Measurements from ENCODE around the gene SCN7A.
"Not testable (repeated sequence)": the region's sequence is repeated elsewhere in the genome, so short reads cannot be mapped to it uniquely, and the experiment has no call there.

Gene SCN7A

DNA sequence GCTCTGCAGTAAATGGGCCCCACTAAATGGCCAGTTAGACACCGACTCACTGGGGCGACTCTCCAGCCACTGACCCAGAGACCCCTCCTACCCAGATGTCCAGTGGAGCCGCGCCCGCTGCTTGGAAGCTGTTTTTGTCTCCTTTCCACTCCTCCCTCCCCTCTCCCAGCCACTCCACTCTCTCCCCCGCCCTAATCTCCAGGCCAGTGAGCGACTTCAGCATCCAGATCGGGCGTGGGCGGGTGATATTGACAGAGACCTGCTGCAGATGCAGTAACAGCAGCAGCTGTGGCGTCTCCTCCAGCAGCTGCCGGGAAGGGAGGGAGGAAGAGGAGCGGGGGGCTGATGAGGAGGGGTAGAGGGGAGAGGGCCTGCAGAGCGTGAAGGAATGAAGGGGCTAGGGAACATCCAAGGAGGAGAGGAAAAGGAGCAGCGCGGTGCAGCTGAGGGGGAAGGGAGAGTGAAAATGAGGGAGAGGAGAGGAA is at the start of gene SCN7A:
TSS of gene SCN7A (minus strand) at position 110 of the 485 bp plus-strand sequence. CDS start 16,553 bp downstream, outside the sequence.
- no peak for DNase-seq (ENCODE audit: low read depth)

DNA sequence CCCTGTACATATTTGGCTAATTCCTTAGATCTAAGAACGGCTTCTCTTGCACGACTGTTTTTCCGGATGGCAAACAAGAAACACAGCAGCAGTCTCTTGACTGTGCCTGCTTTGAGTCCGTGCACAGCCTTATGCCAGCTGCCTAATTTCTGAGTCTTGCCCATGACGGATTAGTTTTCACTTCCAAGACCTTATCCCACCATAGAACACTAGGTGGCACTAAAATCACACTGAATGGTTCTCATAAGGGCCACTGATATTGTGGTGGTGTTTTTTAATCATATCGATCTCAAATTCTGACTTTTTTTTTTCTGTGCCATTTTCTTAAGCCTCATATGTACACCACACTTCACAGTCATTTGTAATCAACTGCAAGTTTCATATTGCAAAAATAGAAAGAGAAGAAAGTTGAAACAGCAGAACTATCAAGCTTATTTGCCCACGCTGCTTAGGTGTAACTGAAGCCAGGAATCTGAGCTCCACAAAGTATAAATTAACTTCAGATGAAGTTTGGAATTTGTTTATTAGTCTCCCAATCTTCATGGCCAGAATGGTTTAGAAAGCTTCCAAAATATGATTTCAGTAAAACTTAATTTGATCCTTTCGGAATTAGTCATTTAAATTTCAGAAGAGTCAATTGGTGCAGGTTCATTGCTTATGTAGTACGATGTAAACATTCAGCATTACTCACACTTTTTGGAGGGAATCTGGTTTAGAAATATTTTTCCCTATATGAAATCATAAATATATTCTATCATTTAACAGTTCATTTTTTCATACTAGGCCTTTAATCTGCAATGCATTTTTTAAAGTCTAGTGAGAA is 45.5 kb upstream of the SCN7A start:
- DNase-seq (ENCODE audit: low read depth) = peak; percentile 22

DNA sequence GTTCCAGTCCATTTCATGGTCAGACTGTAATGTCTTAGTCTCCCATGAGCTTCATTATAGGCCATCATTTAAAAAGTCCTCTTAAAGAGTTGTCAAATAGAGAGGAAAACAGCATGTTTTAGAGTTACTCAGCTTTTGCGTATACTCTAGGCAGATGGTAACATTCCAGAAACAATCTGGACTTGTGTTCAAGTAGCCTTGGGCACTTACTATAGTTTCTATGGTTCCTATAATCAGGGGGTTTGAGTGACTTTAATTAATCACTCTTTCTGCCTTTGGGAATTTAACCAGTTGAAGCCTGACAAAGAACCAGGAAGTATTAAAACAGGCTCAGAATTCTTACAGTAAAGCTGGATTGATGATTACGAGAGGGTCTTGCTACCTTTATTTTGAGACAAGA is 42.1 kb upstream of the SCN7A start:
- DNase-seq (ENCODE audit: low read depth) = no peak

DNA sequence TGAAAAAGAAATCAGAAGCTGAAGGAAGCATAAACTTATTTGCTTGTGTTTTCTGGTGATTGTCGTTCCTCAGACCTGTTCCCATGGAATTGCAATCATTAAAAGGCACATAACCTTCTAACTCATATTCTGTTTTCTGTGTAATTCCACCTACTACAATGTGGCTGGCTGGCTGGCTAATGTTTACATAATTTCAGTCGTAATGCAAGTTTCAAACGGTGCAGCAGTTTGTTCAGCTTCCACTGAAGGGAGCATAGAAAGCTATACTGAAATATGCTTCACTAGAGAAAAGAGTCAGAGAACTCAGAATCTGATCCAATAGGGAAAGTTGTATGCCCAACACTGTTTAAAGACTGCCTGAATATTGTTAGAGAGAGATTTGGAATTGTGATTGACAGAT is 27.1 kb upstream of the SCN7A start:
- DNase-seq (ENCODE audit: low read depth) = no peak

DNA sequence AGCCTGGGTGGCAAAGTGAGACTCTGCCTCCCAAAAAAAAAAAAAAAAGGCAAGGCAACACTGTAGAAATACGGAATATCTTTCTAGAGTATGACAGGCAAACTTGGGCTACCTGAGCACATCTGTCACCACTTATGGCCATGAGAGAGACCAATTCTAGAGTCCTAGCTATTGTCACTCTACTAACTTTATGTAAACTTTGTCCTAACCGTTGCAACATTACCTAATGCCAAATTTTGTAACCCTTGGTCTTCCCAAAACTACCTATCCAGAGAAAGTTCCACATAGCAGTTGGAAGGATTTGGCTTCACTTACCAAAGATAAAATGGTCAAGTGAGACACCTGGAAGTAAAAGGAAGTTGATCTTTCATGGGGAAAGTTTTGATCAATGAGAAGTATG is 26.6 kb upstream of the SCN7A start:
- no peak for DNase-seq (ENCODE audit: low read depth)

DNA sequence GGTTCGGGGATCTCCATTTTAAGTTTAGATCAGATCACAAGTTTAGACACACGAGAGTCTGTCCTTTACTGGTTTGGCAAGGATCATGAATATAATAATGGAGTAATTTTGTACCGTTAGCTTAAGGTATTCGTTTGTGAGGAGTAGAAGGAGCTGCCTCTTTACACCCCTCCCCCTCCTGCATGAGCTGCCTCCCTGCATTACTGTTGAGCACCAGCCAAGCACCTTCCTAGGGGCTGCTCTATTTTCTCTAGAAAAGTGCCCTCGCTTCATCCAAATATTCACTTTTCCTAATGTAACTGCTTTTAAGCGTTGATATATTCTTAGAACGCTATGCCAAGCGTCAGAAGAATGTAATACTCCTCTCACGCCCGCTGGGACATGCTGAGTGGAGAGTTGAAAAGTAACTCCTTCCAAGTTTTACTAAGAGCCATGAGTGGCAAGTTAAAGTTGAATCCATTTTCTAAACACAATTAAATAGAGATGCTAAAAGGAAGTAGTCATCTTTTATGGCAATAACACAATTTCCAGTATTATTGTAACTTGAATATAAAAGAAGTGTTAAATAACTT is 25.4 kb upstream of the SCN7A start:
- no peak for DNase-seq (ENCODE audit: low read depth)

DNA sequence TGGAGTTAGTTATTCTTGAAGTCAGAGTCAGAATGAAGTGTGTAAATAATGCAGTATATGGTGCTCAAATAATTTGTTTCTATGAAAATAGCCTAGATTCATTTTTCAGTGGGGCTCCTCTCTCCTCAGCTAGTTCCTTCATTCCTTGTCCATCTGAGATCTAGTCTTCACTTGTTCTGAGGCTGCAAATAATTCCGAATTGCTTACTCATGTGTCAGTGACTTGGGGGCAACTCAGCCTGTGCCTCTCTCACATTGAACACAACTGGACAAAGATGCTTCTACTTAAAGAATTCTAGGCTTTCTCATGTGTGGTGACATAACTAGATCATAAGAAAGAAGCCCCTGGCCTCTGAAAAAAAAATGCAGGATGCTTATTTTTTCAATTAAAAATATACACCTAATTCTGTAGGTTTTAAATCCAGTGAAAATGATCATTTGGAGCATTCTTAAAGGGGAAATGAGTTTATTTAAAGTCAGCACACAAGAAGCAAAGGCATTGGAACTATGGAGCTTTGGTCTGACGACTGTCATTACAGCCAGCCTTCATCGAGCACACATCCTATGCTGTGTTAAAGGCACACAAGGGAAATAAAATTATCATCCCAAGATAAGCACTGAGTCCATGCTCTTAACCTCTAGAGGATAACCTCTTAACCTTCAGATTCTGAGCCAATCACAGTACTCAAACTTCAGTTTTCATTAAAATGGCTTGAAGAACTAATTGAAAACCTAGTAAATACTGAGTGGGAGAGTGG is 24.8 kb upstream of the SCN7A start:
- DNase-seq (ENCODE audit: low read depth) = no peak

DNA sequence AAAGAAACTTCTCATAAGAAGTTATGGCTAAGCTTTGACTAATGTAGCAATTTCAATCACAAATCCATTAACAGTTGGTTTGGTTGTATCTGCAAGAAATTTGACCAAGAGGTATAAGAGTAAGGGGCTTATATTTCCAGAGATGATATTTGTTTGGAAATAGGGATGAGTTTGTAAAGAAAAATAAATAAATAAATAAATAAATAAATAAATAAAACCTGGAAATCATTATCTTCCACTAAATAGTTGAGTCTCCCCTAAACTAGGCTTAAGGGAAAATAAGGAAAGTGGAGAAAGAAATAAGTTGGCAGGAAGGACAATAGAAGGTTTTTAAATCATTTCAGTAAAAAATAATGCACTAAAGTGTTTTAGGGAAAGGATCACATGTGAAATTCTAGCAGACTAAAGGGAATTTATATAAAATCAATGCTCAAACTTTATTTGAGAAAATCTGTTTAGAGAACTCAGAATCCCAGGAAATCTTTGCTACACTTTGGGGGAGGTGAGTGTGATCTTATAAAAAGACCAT is 23.5 kb upstream of the SCN7A start:
- no peak for DNase-seq (ENCODE audit: low read depth)

DNA sequence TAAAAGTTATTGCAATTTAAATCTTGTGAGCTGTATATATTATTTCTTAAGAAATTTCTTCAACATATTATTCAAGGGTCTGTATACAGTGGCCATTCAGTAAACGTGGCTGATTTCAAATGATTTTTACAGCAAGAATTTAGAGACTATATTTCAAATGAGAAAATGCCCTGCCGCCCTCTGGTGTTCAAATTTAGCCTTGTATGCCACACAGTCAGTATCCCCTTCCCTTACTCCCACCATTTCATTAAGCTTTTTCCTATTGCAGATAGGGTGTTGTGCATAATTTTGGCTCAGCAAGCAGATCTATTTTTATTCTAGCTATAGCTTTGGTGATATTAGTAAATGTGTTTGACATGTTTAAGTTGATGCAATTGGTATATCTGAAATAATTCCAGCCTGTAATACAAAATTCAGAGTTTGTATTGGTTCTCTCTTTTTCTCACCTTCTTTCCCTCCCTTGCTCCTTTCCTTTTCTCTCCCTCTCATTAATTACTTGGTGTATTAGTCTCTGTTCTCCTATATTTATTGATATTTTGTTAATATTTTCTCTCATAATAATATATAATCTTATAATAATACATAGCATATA is 22.8 kb upstream of the SCN7A start:
- no peak for DNase-seq (ENCODE audit: low read depth)

DNA sequence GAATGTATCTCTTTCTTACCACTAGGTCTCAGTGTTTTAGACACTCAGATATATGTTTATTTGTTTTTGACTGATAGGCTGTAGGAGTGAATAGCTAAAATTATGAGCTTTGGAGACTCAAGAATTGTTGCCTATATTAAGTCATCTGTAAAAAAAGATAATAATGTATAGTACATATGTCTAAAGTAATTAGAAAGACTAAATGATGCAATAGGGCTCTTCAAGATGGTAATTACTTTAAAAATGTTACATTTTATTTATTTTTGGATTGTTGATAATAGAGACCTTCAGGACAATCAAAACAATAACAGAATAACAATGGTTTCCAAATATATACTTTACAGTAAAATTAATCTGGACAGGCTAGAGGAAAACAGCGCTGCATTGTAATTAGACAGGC is 19.9 kb upstream of the SCN7A start:
- DNase-seq (ENCODE audit: low read depth) = no peak

DNA sequence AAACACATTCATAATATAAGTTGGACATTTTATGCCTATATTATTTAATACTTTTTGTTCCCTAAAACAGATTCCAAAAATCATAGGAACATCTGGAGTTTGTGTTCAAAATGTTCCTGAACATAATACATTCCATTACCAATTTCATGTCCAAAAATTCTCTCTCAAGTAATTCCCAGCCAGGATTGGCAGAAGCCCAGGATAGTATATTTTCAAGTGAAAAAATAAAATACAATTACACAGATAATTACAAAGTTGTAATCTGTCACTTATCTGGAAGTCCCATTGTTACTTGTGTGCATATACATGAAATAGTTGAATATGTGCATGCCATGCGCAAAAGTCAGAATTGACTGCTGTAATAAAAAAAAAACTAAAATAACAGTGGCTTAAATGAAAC is 5.2 kb upstream of the SCN7A start:
- no peak for DNase-seq (ENCODE audit: low read depth)

DNA sequence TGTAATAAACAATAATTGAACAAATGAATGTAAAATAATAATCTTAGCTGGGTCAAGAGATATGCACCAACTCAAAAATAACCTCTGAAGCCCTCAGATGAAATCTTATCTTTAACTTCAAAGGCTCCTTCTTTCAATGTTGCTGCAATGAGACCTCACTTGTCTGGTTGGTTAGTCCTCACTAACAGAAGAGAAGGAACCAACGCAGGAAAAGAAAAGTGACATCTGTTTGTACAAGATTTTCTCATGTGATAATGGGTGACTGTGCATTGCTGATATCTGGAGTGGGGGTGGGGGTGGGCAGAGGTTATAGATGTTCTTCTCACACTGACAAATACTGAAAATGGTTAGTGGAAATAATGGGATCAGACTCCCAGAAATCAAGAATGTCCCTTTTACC is 2.6 kb downstream of the SCN7A start:
- no peak for DNase-seq (ENCODE audit: low read depth)

DNA sequence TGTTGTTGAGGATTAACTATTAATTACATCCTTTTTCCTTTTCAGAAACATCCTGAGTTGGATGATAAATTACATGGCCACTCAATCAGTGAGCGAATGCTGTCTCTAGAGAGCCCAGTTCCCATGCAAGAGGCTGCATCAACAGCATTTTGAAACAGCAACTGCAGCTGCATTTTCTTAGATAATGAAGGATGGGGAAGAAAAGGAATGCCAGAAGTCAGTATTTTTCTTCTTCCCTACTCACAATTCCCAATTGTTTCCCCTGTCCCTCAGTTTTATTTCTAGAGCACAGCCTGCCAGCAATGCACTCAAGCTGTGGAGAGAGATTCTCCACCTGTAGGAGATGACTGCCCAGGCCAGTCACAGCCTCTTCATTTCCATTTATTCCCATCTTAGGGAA is 6.9 kb downstream of the SCN7A start:
- DNase-seq (ENCODE audit: low read depth) = no peak

DNA sequence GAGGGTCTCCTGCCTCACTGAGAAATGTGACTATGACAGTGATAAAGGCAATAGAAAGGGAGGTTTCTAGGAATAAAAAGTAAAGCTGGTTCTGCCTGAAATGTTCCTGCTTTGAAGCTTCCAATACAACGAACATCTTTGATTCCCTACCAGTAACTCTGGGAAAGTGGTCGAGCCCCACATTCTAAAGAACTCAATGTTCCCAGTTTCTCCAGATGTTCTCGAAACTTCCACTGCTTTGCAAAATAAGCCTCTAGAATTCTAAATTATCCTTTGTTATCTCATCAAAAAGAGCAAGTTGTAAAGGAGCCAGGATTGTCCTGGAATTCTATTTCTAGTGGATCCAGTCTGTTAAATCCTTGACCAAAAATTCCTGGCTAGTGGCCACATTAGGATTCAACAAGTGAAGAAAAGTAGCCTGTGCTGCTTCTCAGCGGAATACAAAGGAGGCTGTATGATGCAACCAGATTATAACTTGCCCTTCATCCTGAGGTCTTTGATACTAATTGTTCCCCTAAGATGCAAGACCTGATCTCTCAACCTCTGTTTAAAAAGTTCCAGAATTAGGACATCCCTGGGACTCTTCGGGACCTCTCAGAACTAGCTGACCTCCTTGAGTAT is 8.4 kb downstream of the SCN7A start:
- no peak for DNase-seq (ENCODE audit: low read depth)

DNA sequence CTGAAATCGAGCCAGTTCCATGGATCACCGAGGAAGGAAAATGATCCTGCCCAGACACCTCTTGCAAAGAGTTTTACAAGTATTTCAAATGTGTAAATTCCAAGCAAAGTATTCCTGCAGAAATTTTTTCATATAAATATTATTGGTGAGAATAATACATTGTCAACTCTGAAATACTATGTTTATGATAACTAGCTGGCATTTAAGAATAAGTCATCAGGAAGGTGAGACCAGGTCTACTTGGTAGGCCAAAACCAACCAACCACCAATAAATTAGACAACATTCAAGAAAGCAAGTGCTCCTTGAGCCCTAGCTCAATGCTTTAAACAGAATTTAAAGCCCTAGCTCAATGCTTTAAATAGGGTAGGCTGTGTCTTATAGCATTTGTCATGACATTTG is 21.7 kb downstream of the SCN7A start:
- no peak for DNase-seq (ENCODE audit: low read depth)

DNA sequence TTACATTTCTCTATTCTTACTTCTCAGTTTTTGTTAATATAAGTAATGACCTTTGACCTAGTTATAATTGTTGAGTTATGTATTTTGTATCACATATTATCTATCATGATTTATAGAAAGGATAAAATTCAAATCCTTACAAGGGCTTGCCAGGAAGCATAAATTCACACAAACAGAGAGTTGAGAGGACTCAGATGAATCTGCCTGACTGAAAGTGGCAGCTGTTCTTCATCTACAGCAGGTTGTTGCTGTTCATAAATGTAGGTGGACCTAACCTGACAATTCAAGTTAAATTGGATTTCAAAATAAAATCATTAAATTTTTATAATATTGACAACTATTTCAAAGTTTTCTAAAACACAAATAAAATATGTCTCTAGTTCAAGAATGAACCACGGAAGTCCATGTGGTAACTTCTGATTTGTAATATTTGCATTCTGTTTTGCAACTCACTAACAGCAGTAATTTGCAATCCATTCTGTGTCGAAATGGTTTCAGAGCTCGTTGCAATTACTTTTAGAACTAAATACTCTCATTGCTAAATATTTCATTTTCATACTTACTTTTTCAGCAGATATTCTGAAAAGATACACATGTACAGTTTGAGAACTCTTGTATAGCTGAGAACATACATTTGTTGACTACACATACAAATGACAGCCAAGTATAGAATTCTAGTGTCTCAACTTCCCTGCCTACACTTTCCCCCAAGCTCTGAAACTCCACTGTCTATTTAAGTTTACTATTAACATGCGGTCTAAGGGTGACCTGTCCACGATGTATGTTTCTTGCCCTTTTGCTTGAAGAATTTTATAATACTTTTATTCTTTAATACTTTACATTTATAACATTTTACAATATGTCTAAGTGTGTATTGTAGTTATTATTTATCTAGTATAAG is 25.7 kb downstream of the SCN7A start:
- DNase-seq (ENCODE audit: low read depth) = no peak

DNA sequence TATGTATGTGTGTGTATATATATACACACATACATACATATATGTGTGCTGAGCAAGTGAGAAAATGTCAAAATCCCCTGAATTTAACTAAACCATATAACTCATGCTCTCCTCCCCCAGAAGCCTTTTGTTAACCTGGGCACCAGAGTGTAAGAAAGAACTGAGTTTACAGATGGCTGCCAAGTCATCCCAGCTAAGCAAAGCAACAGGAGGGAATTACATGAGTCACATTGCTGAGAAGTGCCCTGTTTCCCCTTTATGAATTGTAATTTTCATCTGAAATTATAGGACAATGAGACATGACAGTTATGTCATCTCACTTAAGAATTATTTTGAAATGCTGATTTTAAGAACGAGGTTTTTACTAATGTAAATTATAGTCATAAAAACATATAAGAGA is 29.9 kb downstream of the SCN7A start:
- no peak for DNase-seq (ENCODE audit: low read depth)

DNA sequence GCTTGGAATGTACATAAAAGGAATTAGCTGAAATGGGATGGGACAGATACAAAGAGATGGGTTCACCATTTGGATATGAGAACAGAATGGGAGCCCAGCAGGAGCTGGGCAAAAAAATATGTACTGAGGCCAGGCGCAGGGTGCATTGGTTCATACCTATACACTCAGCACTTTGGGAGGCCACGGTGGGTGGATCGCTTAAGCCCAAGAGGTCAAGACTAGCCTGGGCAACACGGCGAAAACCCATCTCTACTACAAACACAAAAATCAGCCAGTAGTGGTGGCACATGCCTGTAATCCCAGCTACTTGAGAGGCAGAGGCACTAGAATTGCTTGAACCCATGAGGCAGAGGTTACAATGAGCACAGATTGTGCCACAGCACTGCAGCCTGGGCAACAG is 30.4 kb downstream of the SCN7A start:
- DNase-seq (ENCODE audit: low read depth) = no peak

DNA sequence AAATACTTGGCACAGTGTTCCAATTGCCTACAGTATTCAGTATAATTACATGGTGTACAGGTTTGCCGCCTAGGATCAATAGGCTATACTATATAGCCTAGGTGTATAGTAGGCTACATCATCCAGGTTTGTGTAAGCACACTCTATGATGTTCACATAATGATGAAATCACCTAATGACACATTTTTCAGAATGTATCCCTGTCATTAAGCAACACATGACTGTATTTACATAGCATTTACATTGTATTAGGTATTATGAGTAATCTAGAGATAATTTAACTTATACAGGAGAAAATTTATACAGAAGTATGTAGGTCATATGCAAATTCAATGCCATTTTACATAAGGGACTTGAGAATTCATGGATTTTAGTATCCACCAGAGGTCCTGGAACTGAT is 35.4 kb downstream of the SCN7A start:
- DNase-seq (ENCODE audit: low read depth) = no peak

DNA sequence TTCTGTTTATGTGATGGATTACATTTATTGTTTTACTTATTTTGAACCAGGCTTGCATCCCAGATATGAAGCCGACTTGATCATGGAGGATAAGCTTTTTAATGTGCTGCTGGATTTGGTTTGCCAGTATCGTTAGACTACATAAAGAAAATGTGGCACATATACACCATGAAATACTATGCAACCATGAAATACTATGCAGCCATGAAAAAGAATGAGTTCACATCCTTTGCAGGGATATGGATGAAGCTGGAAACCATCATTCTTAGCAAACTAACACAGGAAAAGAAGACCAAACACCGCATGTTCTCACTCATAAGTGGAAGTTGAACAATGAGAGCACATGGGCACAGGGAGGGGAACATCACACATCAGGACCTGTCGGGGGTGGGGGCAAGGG is 38.2 kb downstream of the SCN7A start:
- not testable (repeated sequence) for DNase-seq (ENCODE audit: low read depth)
